Measurements from ENCODE around the gene C17orf50. TPM values are rescaled to one million over a fixed set of nuclear protein-coding genes. Genes with fewer than 3 reads are reported as not detected.

The C17orf50 gene
- total RNA-seq, 1 experiment from 2014 or later = not detected

DNA sequence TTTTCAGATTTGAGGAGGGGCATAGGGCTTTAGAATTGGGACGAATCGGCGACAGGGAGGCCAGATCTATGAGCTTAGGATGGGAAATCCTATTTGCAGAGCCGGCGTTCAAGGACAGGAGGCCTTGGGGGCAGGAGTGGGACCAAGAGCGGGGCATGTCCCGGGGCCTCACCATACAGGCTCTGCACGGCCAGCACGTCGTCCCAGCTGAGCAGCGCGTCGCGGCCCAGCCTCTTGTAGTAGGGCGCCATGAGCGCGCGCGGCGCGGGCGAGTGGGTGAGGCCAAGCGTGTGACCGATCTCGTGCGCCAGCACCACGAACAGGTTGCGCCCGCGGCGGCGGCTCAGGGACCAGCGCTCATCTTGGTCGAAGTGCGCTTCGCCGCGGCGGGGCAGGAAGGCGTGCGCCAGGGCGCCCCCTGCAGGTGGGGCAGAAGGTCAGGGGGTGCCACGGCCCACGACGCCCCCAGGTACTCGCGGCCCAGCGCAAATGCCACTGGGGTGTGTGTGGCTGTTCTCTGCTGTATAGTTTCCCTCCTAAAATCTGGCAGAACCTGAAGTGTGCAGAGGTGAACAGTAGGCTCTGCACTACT lies 9.3 kb downstream of the C17orf50 start:
- intact Hi-C loops (cut with micrococcal nuclease) = no loop called here
- Mint-ChIP-seq H3K4me3 (ENCODE audit: unreplicated experiment) (no peak overlapping the region), H3K27me3 (ENCODE audit: insufficient read depth, unreplicated experiment) (no peaks in the 10 kb centered on the region), H3K27ac (ENCODE audit: low read depth, unreplicated experiment) (no peak overlapping the region), H3K4me1 (ENCODE audit: insufficient read depth, unreplicated experiment) (peaks cover 16% of the 10 kb centered on the region), H3K9me3 (ENCODE audit: unreplicated experiment) (no peaks in the 10 kb centered on the region), H3K36me3 (ENCODE audit: insufficient read depth, unreplicated experiment) (peaks cover 20% of the 10 kb centered on the region)
- ChIA-PET CTCF (interaction anchor here (0.6 to 30.0 kb wide), 9 partner anchors 10 to 508 kb away, joined by 3 to 684 read pairs (median 4); partner anchors contain the start of genes MMP28 and TAF15), POLR2A (interaction anchor here (0.5 to 27.6 kb wide), 3 partner anchors 20 to 705 kb away, joined by 3 to 736 read pairs (median 489); partner anchors contain the start of genes MMP28 and TAF15)
- no TSS peak for BruUV-seq (replicated peaks)
- TF ChIP-seq, protein P1, sequence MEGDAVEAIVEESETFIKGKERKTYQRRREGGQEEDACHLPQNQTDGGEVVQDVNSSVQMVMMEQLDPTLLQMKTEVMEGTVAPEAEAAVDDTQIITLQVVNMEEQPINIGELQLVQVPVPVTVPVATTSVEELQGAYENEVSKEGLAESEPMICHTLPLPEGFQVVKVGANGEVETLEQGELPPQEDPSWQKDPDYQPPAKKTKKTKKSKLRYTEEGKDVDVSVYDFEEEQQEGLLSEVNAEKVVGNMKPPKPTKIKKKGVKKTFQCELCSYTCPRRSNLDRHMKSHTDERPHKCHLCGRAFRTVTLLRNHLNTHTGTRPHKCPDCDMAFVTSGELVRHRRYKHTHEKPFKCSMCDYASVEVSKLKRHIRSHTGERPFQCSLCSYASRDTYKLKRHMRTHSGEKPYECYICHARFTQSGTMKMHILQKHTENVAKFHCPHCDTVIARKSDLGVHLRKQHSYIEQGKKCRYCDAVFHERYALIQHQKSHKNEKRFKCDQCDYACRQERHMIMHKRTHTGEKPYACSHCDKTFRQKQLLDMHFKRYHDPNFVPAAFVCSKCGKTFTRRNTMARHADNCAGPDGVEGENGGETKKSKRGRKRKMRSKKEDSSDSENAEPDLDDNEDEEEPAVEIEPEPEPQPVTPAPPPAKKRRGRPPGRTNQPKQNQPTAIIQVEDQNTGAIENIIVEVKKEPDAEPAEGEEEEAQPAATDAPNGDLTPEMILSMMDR (IDR thresholded peaks at IDR 0.05; ENCODE audit: unreplicated experiment) = peak; percentile 50
- DNase-seq (ENCODE audit: unreplicated experiment) = no peak

- Mint-ChIP-seq H3K36me3 (ENCODE audit: insufficient read depth, unreplicated experiment) (peaks cover 28% of the 10 kb centered on the region), H3K4me3 (ENCODE audit: unreplicated experiment) (no peak overlapping the region), H3K27ac (ENCODE audit: low read depth, unreplicated experiment) (no peak overlapping the region), H3K27me3 (ENCODE audit: insufficient read depth, unreplicated experiment) (no peaks in the 10 kb centered on the region), H3K4me1 (ENCODE audit: insufficient read depth, unreplicated experiment) (peaks cover 30% of the 10 kb centered on the region), H3K9me3 (ENCODE audit: unreplicated experiment) (no peaks in the 10 kb centered on the region)
- TF ChIP-seq, protein P1 (IDR thresholded peaks at IDR 0.05; ENCODE audit: unreplicated experiment) = no peak
- ChIA-PET POLR2A (interaction anchor here (26.1 to 27.6 kb wide), 2 partner anchors 17 to 36 kb away, joined by 489 to 736 read pairs; partner anchors contain the start of genes MMP28 and TAF15), CTCF (interaction anchor here (2.0 to 30.0 kb wide), 2 partner anchors 10 to 36 kb away, joined by 9 to 684 read pairs; partner anchors contain the start of gene TAF15)
- DNase-seq (ENCODE audit: unreplicated experiment) = no peak
- BruUV-seq (replicated peaks) = no TSS peak
- intact Hi-C loops (cut with micrococcal nuclease) = no loop called here
Measured at GRCh38 chr17:35773129-35773528, 12.4 kb downstream of the C17orf50 start.

DNA sequence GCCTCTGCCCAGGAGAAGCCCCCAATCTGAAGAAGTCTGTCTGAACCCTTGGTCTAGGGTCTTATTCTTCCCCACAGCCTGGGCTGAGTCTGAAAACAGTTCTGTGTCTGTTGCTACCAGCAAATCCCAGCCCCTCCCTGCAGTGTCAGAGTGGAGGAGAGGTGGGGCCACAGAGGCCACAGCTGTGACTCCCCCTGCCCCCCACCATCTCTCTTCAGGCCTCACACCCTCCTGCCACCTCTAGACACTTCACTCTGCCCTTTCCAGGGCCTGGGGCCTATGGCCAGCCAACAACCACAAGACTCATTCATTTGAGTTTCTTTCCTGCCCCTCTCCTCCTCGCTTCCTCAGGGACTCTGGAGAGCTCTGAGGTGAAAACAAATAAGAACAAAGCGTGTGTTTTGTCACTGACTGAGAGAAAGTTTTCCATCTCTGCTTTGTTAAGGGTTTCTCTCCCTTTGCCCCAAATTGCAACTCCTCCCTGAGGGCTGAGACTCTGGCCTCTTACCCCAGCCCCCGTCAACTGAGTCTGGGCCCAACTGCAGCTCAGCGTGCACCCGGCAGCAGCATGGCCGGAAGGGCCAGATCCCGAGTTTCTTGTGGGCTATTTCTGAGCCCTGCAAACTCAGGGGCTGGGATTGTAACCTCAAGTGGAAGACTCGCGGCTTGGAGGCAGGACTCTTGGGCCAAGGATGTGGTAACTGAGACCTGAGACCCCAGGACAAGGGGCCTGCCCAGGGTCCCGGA lies 13.2 kb downstream of the C17orf50 start:
- peak overlapping the region; percentile 80 for H3K27ac Mint-ChIP-seq (ENCODE audit: low read depth, unreplicated experiment)

More for the DNA sequence above, 13.2 kb downstream of the C17orf50 start:
- H3K36me3 Mint-ChIP-seq (ENCODE audit: insufficient read depth, unreplicated experiment) = peaks cover 28% of the 10 kb centered on the region
- peaks cover 33% of the 10 kb centered on the region for H3K4me1 Mint-ChIP-seq (ENCODE audit: insufficient read depth, unreplicated experiment)
- H3K27me3 Mint-ChIP-seq (ENCODE audit: insufficient read depth, unreplicated experiment) = no peaks in the 10 kb centered on the region
- POLR2A ChIA-PET = interaction anchor here (26.1 to 27.6 kb wide), 2 partner anchors 16 to 35 kb away, joined by 489 to 736 read pairs; partner anchors contain the start of genes MMP28 and TAF15
- intact Hi-C loops (cut with micrococcal nuclease) = no loop called here
- no TSS peak for BruUV-seq (replicated peaks)
- no peak overlapping the region for H3K4me3 Mint-ChIP-seq (ENCODE audit: unreplicated experiment)
- CTCF ChIA-PET = interaction anchor here (0.6 to 30.0 kb wide), 7 partner anchors 7 to 630 kb away, joined by 3 to 684 read pairs (median 4); partner anchors contain the start of gene TAF15
- TF ChIP-seq, protein P1 (IDR thresholded peaks at IDR 0.05; ENCODE audit: unreplicated experiment) = no peak
- no peak for DNase-seq (ENCODE audit: unreplicated experiment)
- H3K9me3 Mint-ChIP-seq (ENCODE audit: unreplicated experiment) = no peaks in the 10 kb centered on the region

All from MCF 10A (cell line).